HG03103 (cell line): ENCODE data around the gene CCDC86.
"Not testable (repeated sequence)": the region's sequence is repeated elsewhere in the genome, so short reads cannot be mapped to it uniquely, and the experiment has no call there.

Experiments used
- ATAC-seq: cut with Tn5 transposase; IDR thresholded peaks from one replicate; pipeline ENCODE4 v1.9.1; 2021; ENCODE audit warnings: low read depth; ENCODE audit not compliant: unreplicated experiment

CCDC86 gene, protein sequence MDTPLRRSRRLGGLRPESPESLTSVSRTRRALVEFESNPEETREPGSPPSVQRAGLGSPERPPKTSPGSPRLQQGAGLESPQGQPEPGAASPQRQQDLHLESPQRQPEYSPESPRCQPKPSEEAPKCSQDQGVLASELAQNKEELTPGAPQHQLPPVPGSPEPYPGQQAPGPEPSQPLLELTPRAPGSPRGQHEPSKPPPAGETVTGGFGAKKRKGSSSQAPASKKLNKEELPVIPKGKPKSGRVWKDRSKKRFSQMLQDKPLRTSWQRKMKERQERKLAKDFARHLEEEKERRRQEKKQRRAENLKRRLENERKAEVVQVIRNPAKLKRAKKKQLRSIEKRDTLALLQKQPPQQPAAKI

DNA sequence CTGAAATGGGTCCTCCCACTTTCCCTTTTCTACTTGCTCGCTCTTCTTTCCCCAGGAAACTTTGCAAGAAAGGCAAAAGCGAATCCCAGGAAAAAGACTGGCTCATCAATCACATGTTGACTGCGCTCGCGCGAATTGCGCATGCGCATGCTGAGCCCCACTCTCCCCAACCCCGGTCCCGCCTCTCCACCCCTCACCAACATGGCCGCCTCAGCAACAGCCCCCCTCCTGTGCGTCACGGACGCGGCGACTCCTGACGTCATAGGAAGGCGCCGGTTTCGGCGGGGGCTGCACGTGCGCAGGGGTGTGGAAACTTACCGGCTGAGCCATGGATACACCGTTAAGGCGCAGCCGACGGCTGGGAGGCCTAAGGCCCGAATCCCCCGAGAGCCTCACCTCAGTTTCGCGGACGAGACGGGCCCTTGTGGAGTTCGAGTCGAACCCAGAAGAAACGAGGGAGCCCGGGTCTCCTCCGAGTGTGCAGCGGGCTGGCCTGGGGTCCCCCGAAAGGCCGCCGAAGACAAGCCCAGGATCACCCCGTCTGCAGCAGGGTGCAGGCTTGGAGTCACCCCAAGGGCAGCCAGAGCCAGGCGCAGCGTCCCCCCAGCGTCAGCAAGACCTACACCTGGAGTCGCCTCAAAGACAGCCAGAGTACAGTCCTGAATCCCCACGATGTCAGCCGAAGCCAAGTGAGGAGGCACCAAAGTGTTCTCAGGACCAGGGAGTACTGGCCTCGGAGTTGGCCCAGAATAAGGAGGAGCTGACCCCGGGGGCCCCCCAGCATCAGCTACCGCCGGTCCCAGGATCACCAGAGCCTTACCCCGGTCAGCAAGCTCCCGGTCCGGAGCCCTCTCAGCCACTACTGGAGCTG is at the start of gene CCDC86:
TSS of gene CCDC86 (plus strand) at position 317 of the 871 bp plus-strand sequence. CDS start at position 329, 12 bp downstream.
- peak; percentile 75 for ATAC-seq

DNA sequence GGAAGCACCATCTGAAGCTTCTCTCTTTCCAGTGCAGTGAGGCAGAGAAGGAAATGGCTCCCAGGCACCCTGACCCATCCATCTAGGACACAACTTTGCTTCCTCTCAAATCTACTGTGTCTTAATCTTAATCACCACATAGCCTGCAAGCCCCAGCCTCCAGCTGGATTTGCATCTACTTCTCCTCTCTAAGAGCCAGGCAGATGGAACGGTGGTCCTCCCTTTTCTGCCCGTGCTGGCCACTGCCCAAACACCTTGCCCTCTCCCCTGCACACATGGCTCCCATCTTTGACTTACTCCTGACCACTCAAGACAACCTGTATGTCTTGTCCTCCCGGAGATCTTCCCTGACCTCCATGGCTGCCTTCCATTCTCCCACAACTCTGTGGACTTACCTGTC is 49.4 kb upstream of the CCDC86 start:
- no peak for ATAC-seq

DNA sequence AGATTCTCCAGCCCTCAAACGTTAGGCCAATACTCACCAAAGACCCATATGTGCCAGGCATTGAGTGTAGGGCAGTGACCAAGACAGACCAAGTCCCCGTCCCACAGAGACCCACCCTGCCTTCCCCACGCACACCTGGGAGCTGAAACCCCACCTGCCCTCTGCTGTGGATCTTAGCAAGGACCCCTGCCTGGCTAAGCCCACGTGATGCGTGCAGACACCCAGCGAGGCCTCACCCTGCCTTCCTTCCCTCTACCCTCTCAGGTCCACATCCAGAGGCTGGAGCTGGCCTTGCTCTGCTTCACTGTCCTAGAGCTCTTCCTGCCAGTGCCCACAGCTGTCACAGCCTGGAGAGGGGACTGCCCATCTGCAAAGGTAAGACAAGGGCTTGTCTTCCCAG is 46.6 kb upstream of the CCDC86 start:
- no peak for ATAC-seq

DNA sequence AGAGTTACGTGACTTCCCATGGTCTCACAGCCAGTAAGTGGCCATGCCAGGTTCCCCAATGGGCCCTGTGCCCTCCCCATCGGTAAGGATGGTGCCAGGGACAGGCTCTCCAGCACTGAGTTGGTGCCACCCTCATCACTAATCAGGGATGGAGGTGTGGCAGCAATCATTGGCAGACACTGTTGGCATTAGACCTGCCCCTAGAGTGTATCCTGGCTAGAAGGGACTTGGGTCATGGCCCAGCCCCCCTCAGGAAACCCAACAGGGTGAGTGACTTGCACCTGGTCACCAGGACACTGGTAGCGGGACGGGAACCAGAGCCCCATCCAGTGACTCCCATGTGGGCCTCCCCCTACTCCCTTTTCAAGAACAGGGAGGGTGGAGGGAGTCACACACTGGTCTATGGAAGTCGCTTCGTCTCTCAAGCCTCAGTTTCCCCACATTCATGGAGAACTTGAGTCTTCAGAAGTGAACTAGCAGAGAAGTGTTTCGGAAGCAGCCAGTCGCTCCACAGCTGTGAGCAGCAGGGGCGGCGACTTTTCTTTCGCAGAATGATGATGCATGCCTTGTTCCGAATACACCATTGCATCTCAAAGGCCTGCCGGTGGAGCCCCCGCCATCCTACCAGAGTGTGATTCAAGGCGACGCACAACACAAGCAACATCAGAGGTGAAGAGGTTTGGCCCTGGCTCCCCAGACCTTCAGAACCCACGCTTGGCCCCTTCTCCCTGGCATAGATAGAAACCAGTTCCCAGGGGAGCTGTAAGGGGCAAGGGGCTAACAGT is 43.9 kb upstream of the CCDC86 start:
- ATAC-seq, result no peak

DNA sequence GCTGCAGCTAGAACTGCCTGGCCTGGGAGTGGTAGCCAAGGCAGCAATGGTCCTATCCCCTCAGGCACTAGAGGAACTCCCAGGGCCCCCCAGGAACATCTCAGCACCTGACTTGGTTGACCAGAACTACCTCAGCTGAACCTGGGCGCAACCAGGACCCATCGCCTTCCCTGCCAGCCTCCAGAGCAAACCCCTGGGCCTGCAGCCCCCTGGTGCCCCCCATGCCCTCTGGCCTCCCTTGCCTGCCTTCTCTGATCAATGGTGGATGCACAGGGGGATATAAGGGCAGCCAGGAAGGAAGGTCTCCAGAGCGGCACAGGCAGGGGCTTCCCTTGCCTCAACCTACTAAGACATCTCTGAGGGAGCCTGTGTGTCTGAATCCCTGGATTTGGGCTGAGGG is 43.3 kb upstream of the CCDC86 start:
- ATAC-seq, result no peak

DNA sequence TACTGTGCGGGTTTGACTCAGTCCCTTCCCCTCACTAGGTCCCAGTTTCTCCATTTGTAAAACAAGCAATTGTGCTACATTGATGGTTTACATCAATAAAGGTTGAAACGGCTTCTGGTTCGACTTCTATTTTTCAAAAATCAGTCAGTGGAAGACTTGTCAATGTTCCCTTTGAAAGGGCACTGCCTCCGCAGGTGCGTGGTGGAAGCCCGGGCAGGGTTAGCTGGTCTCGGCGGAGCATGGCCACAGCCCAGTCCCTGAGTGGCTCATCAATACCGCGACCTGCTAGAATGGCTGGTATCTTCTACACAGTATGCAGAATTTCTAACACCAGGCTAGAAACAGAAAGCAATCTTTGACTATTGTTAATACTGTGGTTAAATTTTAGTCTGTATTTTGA is 40.7 kb upstream of the CCDC86 start:
- no peak for ATAC-seq

DNA sequence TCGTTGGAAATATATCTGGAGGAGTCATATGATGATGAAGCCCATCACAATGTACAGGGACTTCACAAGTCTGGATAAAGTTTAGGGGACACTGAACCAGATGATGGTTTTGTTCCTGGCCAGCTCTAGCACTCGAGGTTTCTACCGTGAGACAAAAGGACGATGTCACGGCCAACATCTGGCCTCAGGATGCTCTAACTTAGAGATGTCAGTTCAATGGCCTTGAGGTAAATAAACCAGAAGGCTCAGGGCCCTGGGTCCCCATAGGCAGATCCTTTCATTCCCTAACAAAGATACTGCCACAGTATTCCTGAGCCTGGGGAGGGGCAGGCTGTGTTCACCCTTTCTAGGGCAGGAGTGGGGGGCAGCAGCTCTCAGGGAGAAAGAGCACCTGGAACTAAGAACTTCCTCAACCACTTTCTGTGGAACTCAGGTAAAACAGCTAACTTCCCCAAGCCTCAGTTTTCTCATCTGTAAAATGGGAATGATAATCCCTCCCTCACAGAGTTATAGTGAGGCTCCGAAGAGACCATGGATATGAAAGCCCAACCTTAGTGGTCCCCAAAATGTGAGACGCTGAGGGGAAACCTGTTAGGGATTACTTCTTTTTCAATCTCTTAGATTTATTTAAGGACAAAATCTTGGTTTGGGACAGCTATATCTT is 38.5 kb upstream of the CCDC86 start:
- ATAC-seq, result no peak

DNA sequence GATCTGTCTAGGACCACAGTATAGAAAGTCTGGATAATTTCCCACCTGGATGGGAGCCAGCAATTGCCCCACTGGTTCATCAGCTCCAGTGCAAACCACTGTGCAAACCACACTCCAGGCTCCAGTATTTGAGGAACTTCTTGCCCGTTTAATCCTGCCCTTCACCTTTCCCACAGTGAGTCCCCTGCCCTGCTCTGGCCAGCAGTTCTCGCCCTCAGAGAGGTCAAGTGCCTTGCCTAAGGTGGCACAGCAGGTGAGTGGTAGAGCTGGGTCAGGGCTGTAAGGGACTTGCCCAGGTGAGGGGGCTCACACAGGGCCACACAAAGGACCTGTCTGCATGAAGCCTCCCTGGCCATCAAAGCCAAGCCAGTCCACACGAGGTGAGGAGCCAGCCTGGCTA is 32.7 kb upstream of the CCDC86 start:
- ATAC-seq, result no peak

DNA sequence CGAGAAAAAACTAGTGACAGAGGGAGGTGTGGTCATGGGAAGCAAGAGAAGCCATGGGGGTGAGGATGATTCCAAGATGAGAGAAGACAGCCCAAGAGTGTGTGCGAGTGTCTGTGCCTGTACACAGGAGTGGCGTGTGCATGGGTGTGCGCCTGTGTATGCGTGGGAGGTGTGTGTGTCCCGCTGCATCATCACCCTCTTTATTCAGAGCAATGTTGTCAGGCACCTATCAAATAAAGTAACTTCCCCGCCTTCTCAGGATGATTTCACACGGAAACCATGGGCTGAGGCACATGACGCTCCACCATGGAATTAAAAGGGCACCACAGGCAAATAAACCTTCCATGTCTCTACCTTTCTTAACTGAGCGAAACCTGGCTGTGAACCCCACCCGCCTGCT is 32.2 kb upstream of the CCDC86 start:
- no peak for ATAC-seq

DNA sequence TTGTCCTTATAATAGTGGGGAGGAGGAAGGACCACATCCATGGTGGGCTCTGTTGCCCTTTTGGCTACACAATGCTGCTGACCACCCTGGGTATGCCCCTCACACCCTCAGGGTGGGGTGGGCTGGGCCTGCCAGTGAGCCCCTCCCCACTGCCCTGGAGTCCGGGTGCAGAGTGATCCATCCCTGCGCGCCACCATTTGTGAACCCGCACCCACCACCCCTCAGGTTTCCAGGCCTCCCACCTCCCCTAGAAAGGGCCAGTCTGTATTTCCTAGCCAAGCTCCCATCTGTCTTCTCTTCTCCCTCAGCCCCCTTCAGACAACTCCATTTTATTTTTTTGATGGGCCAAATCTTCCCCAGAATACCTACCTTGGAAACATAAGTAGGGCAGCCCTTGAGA is 31.8 kb upstream of the CCDC86 start:
- ATAC-seq, result no peak

DNA sequence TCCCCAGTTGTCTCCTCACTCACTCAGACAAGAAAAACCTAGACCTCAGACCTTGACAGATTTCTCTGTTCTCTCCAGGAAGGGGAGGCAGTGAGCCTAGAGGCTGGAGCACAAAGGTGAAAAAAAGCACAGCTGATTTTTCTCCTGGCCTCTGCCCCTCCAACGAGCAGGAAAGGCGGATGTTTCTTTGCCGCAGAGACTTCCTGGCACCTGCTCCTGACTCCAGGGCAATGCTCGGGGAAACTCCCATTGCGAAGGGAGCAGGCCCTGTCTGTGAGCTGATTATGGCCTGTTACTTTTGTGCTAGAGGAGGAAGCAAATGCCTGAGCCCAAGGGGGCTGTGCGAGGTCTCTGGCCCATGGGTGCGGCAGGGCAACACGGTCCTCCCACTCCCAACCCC is 31.3 kb upstream of the CCDC86 start:
- ATAC-seq, result no peak

DNA sequence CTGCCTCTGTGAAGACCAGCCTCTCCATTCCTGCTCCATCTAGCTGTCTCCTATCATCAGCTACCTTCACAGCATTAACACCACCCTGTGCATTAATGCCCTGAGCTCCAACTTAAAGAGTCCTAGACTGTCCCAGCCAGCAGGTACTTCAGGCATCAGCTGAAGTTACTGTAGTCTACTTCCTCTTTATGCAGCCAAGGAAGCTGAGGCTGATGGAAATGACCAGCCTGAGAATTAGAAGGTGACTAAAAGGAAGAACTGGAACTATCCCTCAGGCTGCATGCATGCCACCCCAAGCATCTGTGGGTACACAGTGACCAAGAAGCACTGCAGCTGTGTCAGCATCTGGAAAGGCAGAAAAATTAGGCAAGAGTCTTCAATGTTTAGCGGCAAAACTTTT is 28.6 kb upstream of the CCDC86 start:
- ATAC-seq, result no peak

DNA sequence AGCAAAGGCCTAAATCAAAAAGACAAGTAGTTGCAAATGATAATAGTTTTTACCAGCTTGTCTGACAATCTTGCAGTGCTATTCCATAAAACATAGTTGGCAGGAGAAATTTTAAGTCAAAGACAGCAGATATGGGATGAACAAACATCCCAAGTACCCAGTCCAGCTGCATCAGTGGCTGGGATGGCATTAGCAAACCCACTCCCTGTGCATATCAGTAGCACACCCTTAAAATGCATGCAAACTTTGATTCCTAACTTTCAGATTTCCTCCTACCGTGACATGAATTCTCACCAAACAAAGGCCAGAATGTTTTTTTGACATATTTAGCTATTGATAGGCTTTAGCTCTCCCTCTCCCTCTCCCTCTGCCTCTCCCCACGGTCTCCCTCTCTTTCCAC is 27.8 kb upstream of the CCDC86 start:
- no peak for ATAC-seq

DNA sequence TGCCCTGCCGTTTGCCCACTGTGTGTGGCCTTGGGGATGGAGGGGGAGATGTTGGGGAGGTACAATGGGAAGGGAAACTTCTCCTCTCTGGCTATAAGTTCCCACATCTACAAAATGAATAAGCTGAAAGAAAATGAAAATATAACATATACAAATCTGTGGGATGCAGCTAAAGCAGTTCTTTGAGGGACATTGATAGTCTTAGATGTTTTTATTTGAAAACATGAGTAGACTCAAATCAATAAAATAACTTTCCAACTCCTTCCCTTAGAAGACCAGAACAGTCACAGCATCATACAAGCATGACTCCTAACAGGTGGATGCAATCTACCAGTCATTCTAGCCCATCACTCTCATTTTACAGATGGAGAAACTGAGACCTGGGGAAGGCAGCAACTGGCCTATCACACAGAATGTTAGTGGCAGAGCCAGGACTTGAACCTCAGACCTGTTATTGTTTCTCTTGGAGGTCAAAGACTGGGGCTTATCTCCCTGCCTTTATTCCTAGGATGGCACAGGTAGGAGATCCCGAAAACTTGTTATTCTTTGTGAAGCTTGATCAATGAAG is 25.2 kb upstream of the CCDC86 start:
- ATAC-seq, result no peak

DNA sequence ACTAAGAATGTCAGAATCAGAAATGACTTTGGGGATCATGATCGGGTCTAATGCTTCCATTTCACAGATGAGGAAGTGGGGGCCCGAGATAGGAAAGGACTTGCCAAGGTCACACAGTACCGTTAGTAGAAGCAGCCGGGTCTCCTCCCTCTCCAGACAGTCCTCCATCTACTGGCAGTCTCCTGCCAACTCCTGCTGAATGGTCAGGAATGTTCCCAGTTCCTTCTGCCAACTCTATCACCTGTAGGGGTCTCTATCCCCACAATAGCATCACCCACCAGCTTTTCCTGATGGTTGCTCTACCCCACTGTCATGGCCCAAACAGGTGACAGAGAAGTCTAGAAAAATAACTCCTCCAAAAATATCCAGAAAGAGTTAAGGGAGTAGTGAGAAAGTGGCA is 23.9 kb upstream of the CCDC86 start:
- ATAC-seq, result no peak

DNA sequence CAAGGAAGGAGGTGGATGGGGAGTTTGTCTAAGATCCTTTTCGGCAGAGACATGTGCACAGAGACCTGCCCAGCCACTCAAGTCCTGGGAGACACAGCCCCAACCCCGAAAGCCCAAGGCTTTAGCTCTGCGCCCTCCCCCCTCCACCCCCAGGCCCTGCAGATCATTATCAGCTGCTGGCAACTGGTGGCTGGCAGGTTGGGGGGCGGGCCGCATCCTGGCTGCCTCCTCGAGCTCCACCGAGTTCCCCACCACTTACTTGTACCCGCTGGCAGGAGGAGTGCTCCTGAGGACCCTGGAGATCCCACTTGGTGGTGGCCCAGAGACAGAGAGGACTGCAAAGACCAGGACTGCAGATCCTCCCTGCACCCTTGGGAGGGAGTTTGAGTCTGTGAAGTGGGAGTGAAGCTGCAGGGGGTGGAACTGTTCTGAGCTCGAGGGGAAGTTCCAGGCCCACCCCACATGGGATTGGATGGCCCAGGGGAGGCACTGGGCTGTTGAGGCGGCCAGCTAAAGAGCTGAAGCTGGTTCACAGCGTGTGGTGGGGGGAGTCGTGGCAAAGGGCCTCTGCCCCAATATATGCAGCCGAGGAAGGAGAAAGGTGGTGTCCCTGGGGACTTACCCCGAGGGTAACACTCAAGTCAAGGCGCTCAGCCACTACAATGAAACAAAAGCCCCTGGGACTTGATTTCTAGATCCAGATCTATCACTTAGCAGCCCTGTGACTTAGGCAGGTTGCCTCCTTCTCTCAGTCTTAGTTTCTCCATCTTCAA is 19.9 kb upstream of the CCDC86 start:
- no peak for ATAC-seq

DNA sequence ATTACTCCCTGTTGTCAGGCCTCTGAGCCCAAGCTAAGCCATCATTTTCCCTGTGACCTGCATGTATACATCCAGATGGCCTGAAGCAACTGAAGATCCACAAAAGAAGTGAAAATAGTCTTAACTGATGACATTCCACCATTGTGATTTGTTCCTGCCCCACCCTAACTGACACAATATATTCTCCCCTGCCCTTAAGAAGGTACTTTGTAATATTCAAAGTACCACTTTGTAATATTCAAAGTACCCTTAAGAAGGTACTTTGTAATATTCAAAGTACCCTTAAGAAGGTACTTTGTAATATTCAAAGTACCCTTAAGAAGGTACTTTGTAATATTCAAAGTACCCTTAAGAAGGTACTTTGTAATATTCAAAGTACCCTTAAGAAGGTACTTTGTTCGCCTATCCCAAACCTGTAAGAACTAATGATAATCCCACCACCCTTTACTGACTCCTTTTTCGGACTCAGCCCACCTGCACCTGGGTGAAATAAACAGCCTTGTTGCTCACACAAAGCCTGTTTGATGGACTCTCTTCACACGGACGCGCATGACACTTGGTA is 18.1 kb upstream of the CCDC86 start:
- ATAC-seq, result not testable (repeated sequence)

DNA sequence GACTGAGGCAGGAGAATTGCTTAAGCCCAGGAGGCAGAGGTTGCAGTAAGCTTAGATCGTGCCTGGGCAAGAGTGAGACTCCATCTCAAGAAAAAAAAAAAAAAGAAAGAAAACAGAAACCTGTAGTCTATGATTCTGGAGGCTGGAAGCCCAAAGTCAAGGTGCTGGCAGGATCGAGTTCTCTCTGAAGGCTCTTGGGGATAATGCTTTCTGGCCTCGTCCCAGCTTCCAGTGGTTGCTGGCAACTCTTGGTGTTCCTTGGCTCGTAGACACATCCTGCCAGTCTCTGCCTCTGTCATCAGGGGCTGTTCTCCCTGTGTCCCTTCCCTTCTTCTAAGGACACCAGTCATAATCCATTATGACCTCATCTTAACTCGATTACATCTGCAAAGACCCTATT is 16.8 kb upstream of the CCDC86 start:
- ATAC-seq, result no peak

DNA sequence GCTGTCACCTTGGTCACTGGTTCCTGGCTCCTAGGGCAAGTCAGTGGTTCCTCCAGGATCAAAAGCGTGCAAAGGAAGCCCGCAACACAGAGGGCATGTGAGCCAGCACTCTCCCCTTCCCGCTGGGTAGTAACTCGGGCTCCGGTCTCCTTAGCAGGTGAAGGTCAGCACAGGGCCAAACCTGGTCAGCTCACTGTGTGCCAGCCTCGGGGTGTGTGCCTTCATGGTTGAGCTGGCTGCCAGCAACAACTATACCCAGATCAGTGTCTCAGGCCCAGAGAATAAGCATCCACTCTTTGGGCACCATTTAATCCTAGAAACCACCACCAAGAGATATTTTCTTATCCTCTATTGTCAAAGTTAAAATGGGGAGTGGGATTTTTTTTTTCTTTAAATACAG is 16.1 kb upstream of the CCDC86 start:
- ATAC-seq, result no peak
